AG04450 (cell line): Measurements from ENCODE around the gene MTMR12. TPM values are rescaled to one million over a fixed set of nuclear protein-coding genes. Genes with fewer than 3 reads are reported as not detected.

ENCODE experiments used
- CTCF ChIA-PET: fragments of 300-600, 350-600 bp; formaldehyde crosslinking; extraction: SDS; loops from one replicate; lab custom pipeline; 2022; ENCODE audit warnings: antibody characterized with exemption, inconsistent platforms; lab: Charles Lee
- POLR2A ChIA-PET: fragments of 350-600 bp; formaldehyde crosslinking; extraction: SDS; loops from one replicate; lab custom pipeline; 2021; ENCODE audit warnings: antibody characterized with exemption, inconsistent platforms; lab: Yijun Ruan, JAX
- DNase-seq: peaks from one replicate; pipeline ENCODE4 v3.0.0-alpha.2; 2011; ENCODE audit warnings: low read depth, low spot score
- H3K27ac ChIP-seq: one replicate; pipeline ENCODE4 v1.5.1; 2012; ENCODE audit warnings: low read depth, low read length, control low read depth
- H3K27me3 ChIP-seq: one replicate; pipeline ENCODE4 v1.6.0; 2012; ENCODE audit warnings: low read length; ENCODE audit not compliant: control insufficient read depth, insufficient read depth
- H3K4me3 ChIP-seq: 2 replicates; pipeline ENCODE4 v1.5.1; 2011; ENCODE audit warnings: mild to moderate bottlenecking, low read depth, low read length, control low read depth
- H3K9me3 ChIP-seq: 2 replicates; pipeline ENCODE4 v1.5.1; 2012; ENCODE audit warnings: low read length; ENCODE audit not compliant: control insufficient read depth, insufficient read depth
- polyA plus RNA-seq: library from polyadenylated mRNA; depleted of rRNA; stranded (reverse); fragments of >200 nt; gene quantifications from 2 replicates; pipeline ENCODE4 v1.2.3, GENCODE V29; 2011
- TF ChIP-seq, protein P1 (sequence below): IDR thresholded peaks from 2 replicates; pipeline ENCODE4 v1.5.1; 2011; ENCODE audit warnings: low read depth, low read length, control low read depth, inconsistent platforms

MTMR12 gene
- polyA plus RNA-seq, 1 experiment, result 20.8 TPM

DNA sequence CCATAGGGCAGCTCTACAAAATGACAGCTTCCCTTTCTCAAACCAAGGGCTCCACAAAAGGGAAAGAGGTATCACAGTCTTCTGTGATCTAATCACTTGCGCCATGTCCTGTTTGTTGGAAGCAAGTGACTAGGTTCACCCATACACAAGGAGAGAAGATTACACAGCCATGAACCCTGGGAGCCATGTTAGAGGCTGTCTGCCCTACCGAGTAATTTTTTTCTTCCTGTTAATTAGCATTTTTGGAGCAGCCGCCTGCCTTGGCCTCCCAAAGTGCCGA, 105.4 kb downstream of the MTMR12 start:
- CTCF ChIA-PET, result no interaction called here
- H3K27me3 ChIP-seq, result peaks cover 5% of the 10 kb centered on the region
- TF ChIP-seq, protein P1, sequence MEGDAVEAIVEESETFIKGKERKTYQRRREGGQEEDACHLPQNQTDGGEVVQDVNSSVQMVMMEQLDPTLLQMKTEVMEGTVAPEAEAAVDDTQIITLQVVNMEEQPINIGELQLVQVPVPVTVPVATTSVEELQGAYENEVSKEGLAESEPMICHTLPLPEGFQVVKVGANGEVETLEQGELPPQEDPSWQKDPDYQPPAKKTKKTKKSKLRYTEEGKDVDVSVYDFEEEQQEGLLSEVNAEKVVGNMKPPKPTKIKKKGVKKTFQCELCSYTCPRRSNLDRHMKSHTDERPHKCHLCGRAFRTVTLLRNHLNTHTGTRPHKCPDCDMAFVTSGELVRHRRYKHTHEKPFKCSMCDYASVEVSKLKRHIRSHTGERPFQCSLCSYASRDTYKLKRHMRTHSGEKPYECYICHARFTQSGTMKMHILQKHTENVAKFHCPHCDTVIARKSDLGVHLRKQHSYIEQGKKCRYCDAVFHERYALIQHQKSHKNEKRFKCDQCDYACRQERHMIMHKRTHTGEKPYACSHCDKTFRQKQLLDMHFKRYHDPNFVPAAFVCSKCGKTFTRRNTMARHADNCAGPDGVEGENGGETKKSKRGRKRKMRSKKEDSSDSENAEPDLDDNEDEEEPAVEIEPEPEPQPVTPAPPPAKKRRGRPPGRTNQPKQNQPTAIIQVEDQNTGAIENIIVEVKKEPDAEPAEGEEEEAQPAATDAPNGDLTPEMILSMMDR, result no peak
- no peaks in the 10 kb centered on the region; the same call in 1 of the 2 replicates for H3K9me3 ChIP-seq
- no peak overlapping the region for H3K27ac ChIP-seq
- H3K4me3 ChIP-seq, result no peak overlapping the region
- no peak for DNase-seq
- POLR2A ChIA-PET, result no interaction called here

DNA sequence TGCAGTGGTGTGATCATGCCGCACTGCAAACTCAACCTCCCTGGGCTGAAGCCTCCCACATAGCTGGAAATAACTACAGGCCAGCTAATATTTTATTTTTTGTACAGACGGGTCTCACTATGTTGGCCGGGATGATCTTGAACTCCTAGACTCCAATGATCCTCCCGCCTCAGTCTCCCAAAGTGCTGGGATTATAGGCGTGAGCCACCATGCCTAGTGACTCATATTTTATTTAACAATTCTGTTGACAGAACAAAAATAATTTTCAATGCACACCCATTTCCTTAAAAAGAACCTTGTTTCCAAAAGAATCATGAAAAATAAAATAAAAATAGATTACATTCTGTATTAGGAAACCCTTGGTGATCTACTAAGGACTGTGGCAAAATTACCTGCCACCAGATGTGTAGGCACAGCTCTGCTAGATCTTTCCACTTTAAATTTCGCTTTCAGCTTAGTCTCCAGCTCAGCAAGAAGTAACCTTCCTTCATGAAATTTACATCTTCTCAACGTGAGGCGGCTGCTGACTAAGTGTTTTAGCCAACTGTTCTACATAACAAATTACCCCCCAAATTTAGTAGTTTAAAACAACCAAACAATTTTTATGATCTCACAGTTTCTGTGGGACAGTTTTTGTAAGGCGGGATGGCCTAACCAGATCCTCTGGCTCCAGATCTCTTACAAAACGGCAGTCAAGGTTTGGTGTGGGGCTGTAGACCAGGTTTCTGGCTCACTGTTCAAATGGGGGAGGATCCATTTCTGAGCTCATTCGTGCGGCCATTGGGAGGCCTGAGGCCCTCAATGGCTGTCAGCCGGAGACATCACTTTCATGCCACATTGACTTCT, 106.0 kb downstream of the MTMR12 start:
- Histone ChIP-seq H3K27me3 (peaks cover 5% of the 10 kb centered on the region), H3K27ac (no peak overlapping the region), H3K9me3 (no peaks in the 10 kb centered on the region; the same call in 1 of the 2 replicates), H3K4me3 (no peak overlapping the region)
- no peak for DNase-seq
- TF ChIP-seq, protein P1, result no peak
- POLR2A ChIA-PET, result no interaction called here
- CTCF ChIA-PET, result no interaction called here

DNA sequence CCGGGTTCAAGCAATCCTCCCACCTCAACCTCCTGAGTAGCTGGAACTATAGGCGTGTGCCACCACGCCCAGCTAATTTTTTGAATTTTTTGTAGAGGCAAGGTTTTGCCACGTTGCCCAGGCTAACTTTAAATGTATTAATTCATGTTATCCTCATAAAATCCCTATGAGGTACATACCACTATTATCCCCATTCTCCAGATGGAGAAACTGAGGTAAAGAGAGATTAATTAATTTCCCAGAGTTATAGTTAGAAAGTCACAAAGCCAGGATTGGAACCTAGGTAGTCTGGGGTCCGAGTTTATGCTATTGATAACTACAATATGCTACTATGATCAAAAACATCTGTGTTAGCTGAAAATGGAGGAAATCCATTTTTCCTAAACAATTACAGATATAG, 106.7 kb downstream of the MTMR12 start:
- POLR2A ChIA-PET, result no interaction called here
- TF ChIP-seq, protein P1, result no peak
- no peak for DNase-seq
- Histone ChIP-seq H3K27ac (no peak overlapping the region), H3K27me3 (peaks cover 5% of the 10 kb centered on the region), H3K9me3 (no peaks in the 10 kb centered on the region; the same call in 1 of the 2 replicates), H3K4me3 (no peak overlapping the region)
- CTCF ChIA-PET, result no interaction called here

DNA sequence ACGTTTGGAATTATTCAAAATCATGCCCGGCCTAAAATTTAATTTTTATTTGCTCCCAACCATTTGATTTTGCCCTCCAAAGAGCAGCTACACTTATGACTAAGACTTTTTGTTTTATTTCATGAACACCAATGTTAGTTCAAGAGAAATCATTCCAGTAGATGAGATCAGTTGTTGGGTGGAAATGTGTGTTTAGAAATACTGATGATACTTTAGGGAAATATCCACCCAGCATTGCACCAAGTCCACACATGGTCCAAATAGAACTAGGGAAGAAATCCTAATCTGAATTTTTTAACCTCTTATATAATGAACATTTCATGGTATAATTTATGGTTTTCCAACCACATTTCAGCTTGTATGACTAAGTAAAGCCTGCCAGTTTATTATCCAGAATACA, 110.3 kb downstream of the MTMR12 start:
- Histone ChIP-seq H3K4me3 (no peak overlapping the region), H3K27ac (no peak overlapping the region), H3K27me3 (peaks cover 5% of the 10 kb centered on the region), H3K9me3 (no peaks in the 10 kb centered on the region; the same call in 1 of the 2 replicates)
- TF ChIP-seq, protein P1, result no peak
- ChIA-PET CTCF (interaction anchor here (1.9 kb wide), 1 partner anchor 30 kb away, joined by 6 read pairs; no protein-coding TSS in a partner anchor), POLR2A (interaction anchor here (0.6 to 0.8 kb wide), 2 partner anchors 18 to 31 kb away, joined by 3 to 6 read pairs; no protein-coding TSS in a partner anchor)
- DNase-seq, result peak; percentile 67

DNA sequence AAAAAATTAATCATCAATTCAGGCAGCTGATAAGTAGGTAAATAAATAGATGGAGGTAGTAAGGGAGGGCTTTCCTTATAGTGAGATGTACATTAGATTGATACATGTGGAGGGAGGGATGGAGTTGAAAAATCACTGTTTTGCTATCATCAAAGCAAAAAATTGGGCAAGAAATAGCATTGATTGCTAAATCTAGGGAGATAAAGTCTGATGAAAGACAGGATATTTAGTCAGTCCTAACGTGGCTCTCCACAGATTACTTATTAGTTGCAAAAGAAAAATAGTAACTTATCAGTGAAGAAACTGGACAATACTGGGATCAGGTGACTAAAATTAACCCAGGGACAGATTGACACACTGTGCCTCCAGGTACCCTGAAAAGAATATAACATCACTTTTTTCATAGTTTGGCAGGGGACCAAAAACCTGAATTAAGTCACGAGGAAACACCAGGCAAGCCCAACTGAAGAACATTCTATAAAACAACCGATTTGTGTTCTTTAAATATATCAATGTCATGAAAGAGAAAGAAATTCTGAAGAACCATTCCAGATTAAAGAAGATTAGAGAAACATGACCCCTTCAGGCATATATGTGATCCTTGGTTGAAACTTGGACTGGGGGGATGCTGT, 111.5 kb downstream of the MTMR12 start:
- Histone ChIP-seq H3K27ac (no peak overlapping the region), H3K9me3 (no peaks in the 10 kb centered on the region), H3K27me3 (peaks cover 5% of the 10 kb centered on the region), H3K4me3 (no peak overlapping the region)
- POLR2A ChIA-PET, result no interaction called here
- CTCF ChIA-PET, result interaction anchor here (1.2 kb wide), 1 partner anchor 11 kb away, joined by 5 read pairs; no protein-coding TSS in a partner anchor
- no peak for DNase-seq
- TF ChIP-seq, protein P1, result no peak
